ENCODE measurements around the gene DRAXIN.

The DRAXIN gene

GRCh38 chr1:11691302-11691914 lies at the start of gene DRAXIN:
TSS of gene DRAXIN (plus strand) at chr1:11691710. CDS start at chr1:11706259, 14,549 bp downstream.
- DNase-seq: peak; percentile 60

- no peak for DNase-seq
These were observed 49.7 kb upstream of the DRAXIN start for GRCh38 chr1:11641776-11642305.

- DNase-seq: peak; percentile 66
These were observed 49.0 kb upstream of the DRAXIN start for GRCh38 chr1:11642418-11643017.

GRCh38 chr1:11643782-11644181 lies 47.7 kb upstream of the DRAXIN start:
- DNase-seq: no peak

- DNase-seq: no peak
These were observed 46.2 kb upstream of the DRAXIN start for GRCh38 chr1:11645270-11645669.

- DNase-seq: peak; percentile 83
These were observed 45.7 kb upstream of the DRAXIN start for GRCh38 chr1:11645670-11646265.

- no peak for DNase-seq
These were observed 45.2 kb upstream of the DRAXIN start for GRCh38 chr1:11646317-11646716.

GRCh38 chr1:11647333-11647732 lies 44.2 kb upstream of the DRAXIN start:
- DNase-seq: no peak

- no peak for DNase-seq
These were observed 43.5 kb upstream of the DRAXIN start for GRCh38 chr1:11648039-11648438.

- no peak for DNase-seq
These were observed 42.8 kb upstream of the DRAXIN start for GRCh38 chr1:11648732-11649158.

GRCh38 chr1:11649237-11649623 lies 42.3 kb upstream of the DRAXIN start:
- no peak for DNase-seq

- no peak for DNase-seq
These were observed 41.7 kb upstream of the DRAXIN start for GRCh38 chr1:11649624-11650330.

GRCh38 chr1:11650331-11650991 lies 41.0 kb upstream of the DRAXIN start:
- no peak for DNase-seq

GRCh38 chr1:11651017-11651416 lies 40.5 kb upstream of the DRAXIN start:
- DNase-seq: no peak

- DNase-seq: no peak
These were observed 39.2 kb upstream of the DRAXIN start for GRCh38 chr1:11652203-11652780.

GRCh38 chr1:11653101-11653860 lies 38.2 kb upstream of the DRAXIN start:
- DNase-seq: no peak

GRCh38 chr1:11653861-11654136 lies 37.7 kb upstream of the DRAXIN start:
- DNase-seq: no peak

- peak; percentile 37 for DNase-seq
These were observed 37.2 kb upstream of the DRAXIN start, which contains the start of the genes FBXO2 and FBXO44 for GRCh38 chr1:11654137-11654938. TSS of gene FBXO2 (minus strand) at chr1:11654429. CDS start at chr1:11654340, 89 bp downstream. TSS of gene FBXO44 (plus strand) at chr1:11654877. CDS start at chr1:11655836, 959 bp downstream.

- DNase-seq: no peak
These were observed 36.3 kb upstream of the DRAXIN start for GRCh38 chr1:11654939-11655808.

- no peak for DNase-seq
These were observed 33.9 kb upstream of the DRAXIN start for GRCh38 chr1:11657654-11658053.
